ENCODE results near the gene AAMP. TPM values are rescaled to one million over a fixed set of nuclear protein-coding genes. Genes with fewer than 3 reads are reported as not detected.

AAMP gene
- polyA plus RNA-seq, 1 experiment = 51.6 TPM

GRCh38 chr2:218216336-218216673 is 53.6 kb downstream of the AAMP start:
- Histone ChIP-seq H3K27ac (ENCODE audit: low read depth, low read length) (peak overlapping the region; percentile 93), H3K27me3 (ENCODE audit: control insufficient read depth, insufficient read depth, low read length) (peaks cover 2% of the 10 kb centered on the region), H3K4me3 (ENCODE audit: low read depth, low read length) (peak overlapping the region; percentile 96), H3K9me3 (ENCODE audit: control insufficient read depth, insufficient read depth, low read length) (peaks cover 6% of the 10 kb centered on the region; the same call in 1 of the 2 replicates)
- POLR2A ChIA-PET = interaction anchor here (0.8 kb wide), 1 partner anchor 13 kb away, joined by 5 read pairs; no protein-coding TSS in a partner anchor
- TF ChIP-seq CTCF (IDR thresholded peaks at IDR 0.05; ENCODE audit: low read depth, low read length) = no peak
- no peak for DNase-seq (ENCODE audit: low read depth, low spot score)
- CTCF ChIA-PET = no interaction called here

Other genes with a start within 250 kb of the AAMP start
- not detected in 2 replicates for gene RUFY4, start 200.9 kb downstream of the AAMP start, polyA plus RNA-seq (2011; rRNA removed)
- not detected in 2 replicates for gene CXCR2, start 144.1 kb downstream of the AAMP start, polyA plus RNA-seq (2011; rRNA removed)
- gene CXCR1, start 103.2 kb downstream of the AAMP start, polyA plus RNA-seq (2011; rRNA removed) = not detected in 2 replicates
- 548 and 666 TPM in 2 replicates for gene ARPC2, start 52.9 kb downstream of the AAMP start, polyA plus RNA-seq (2011; rRNA removed)
- gene GPBAR1, start 9.1 kb downstream of the AAMP start, polyA plus RNA-seq (2011; rRNA removed) = 0.05 TPM in 1 of 2 replicates, not detected in the other
- gene PNKD, start 382 bp upstream of the AAMP start, polyA plus RNA-seq (2011; rRNA removed) = 32.1 and 45.9 TPM in 2 replicates
- 91.4 and 105 TPM in 2 replicates for gene TMBIM1, start 22.4 kb upstream of the AAMP start, polyA plus RNA-seq (2011; rRNA removed)
- gene CATIP, start 86.7 kb upstream of the AAMP start, polyA plus RNA-seq (2011; rRNA removed) = not detected in 2 replicates
- gene SLC11A1, start 112.1 kb upstream of the AAMP start, polyA plus RNA-seq (2011; rRNA removed) = 0.04 TPM in 1 of 2 replicates, not detected in the other
- 51.3 and 66.6 TPM in 2 replicates for gene CTDSP1, start 129.7 kb upstream of the AAMP start, polyA plus RNA-seq (2011; rRNA removed)
- 0.06 TPM in 1 of 2 replicates, not detected in the other for gene VIL1, start 149.0 kb upstream of the AAMP start, polyA plus RNA-seq (2011; rRNA removed)